Measurements from ENCODE around the gene TTYH3. TPM values are rescaled to one million over a fixed set of nuclear protein-coding genes. Genes with fewer than 3 reads are reported as not detected.

Gene TTYH3
- total and polyA plus RNA-seq, 2 donors from 2014 or later: 22.5 to 55.0 TPM

- Histone ChIP-seq H3K27ac (ENCODE audit: low read depth in 2 of 2, low read length in 2 of 2) (no peak overlapping the region), H3K27me3 (ENCODE audit: control insufficient read depth, insufficient read depth, low read length) (no peaks in the 10 kb centered on the region), H3K9me3 (ENCODE audit: control insufficient read depth in 2 of 3, insufficient read depth in 1 of 3, low read length in 3 of 3) (no peaks in the 10 kb centered on the region), H3K36me3 (ENCODE audit: control insufficient read depth in 2 of 3, insufficient read depth in 3 of 3, low read length in 3 of 3) (peaks cover 4 to 17% (median 5%) of the 10 kb centered on the region in 3 donors), H3K4me3 (ENCODE audit: low read length in 3 of 3) (no peak overlapping the region), H3K9ac (ENCODE audit: low read length in 3 of 3) (no peak overlapping the region), H3K4me1 (ENCODE audit: control insufficient read depth in 2 of 3, insufficient read depth in 2 of 3, low read depth in 1 of 3, low read length in 3 of 3) (peaks cover 0 to 11% (median 0%) of the 10 kb centered on the region in 3 donors)
- FAIRE-seq (no peak), DNase-seq (no peak)
- intact Hi-C loops (cut with DNase I): no loop called here
- no peak for TF ChIP-seq CTCF (IDR thresholded peaks at IDR 0.05; ENCODE audit: borderline replicate concordance, extremely low read depth, insufficient read depth)
Measured at GRCh38 chr7:2647594-2648172, 15.9 kb downstream of the TTYH3 start.

DNA sequence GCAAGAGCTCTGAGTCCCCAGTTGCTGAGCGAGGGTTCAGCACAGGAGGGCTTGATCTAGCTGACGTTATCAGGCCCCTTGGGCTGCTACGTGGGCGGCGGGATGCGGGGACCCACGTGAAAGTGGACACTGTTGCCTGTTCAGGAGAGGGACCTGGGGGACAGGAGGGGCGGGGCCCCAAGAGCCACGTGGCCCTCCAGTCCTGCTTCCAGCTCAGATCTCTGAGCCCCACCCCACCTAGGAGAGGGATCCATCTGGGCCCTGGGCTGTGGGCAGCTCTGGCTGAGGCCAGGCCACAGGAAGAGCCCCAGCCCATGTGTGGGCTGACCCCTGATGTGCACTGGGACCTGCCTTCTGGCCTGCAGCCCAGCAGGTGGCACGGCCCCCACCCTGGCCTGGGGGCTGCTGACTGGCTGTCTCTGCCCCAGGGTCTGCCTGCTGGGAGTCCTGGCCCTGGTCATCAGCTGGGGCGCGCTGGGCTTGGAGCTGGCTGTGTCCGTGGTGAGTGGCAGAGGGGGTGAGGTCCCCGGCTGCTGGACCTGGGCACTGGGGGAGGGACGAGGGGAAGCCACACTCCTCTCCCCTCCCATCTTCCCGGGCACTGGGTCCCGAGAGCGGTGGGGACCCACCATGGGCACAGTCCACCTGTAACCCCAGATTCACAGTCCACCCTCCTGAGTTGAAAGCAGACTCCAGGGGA is 17.5 kb downstream of the TTYH3 start:
- H3K9me3 ChIP-seq (ENCODE audit: control insufficient read depth in 2 of 3, insufficient read depth in 1 of 3, low read length in 3 of 3): no peaks in the 10 kb centered on the region
- no peak overlapping the region for H3K27ac ChIP-seq (ENCODE audit: low read depth in 2 of 2, low read length in 2 of 2)
- DNase-seq (no peak), FAIRE-seq (no peak)
- TF ChIP-seq CTCF (IDR thresholded peaks at IDR 0.05; ENCODE audit: borderline replicate concordance, extremely low read depth, insufficient read depth): no peak
- peaks cover 4 to 17% (median 5%) of the 10 kb centered on the region in 3 donors for H3K36me3 ChIP-seq (ENCODE audit: control insufficient read depth in 2 of 3, insufficient read depth in 3 of 3, low read length in 3 of 3)
- H3K9ac ChIP-seq (ENCODE audit: low read length in 3 of 3): no peak overlapping the region
- intact Hi-C loops (cut with DNase I): no loop called here
- no peaks in the 10 kb centered on the region for H3K27me3 ChIP-seq (ENCODE audit: control insufficient read depth, insufficient read depth, low read length)
- no peak overlapping the region for H3K4me3 ChIP-seq (ENCODE audit: low read length in 3 of 3)
- peaks cover 0 to 8% (median 0%) of the 10 kb centered on the region in 3 donors for H3K4me1 ChIP-seq (ENCODE audit: control insufficient read depth in 2 of 3, insufficient read depth in 2 of 3, low read depth in 1 of 3, low read length in 3 of 3)

- H3K4me1 ChIP-seq (ENCODE audit: control insufficient read depth in 2 of 3, insufficient read depth in 2 of 3, low read depth in 1 of 3, low read length in 3 of 3): peaks cover 0 to 4% (median 0%) of the 10 kb centered on the region in 3 donors
- no peak for FAIRE-seq
- H3K4me3 ChIP-seq (ENCODE audit: low read length in 3 of 3): no peak overlapping the region
- no peaks in the 10 kb centered on the region for H3K27me3 ChIP-seq (ENCODE audit: control insufficient read depth, insufficient read depth, low read length)
- H3K9me3 ChIP-seq (ENCODE audit: control insufficient read depth in 2 of 3, insufficient read depth in 1 of 3, low read length in 3 of 3): no peaks in the 10 kb centered on the region
- intact Hi-C loops (cut with DNase I): no loop called here
- DNase-seq: no peak
- no peak for TF ChIP-seq CTCF (IDR thresholded peaks at IDR 0.05; ENCODE audit: borderline replicate concordance, extremely low read depth, insufficient read depth)
- H3K27ac ChIP-seq (ENCODE audit: low read depth in 2 of 2, low read length in 2 of 2): no peak overlapping the region
- H3K9ac ChIP-seq (ENCODE audit: low read length in 3 of 3): no peak overlapping the region
- H3K36me3 ChIP-seq (ENCODE audit: control insufficient read depth in 2 of 3, insufficient read depth in 3 of 3, low read length in 3 of 3): peaks cover 4 to 17% (median 5%) of the 10 kb centered on the region in 3 donors
Measured at GRCh38 chr7:2649991-2650390, 18.2 kb downstream of the TTYH3 start.

Data from kidney (tissue), 14 donors.